T-helper 2 cell treated with Interferon-gamma antibody and Interleukin-4, amounts not matched to agents 100 ng/mL and 5 ng/mL, for 36 hours (primary cell): ENCODE results near the gene CTPS2. TPM values are rescaled to one million over a fixed set of nuclear protein-coding genes. Genes with fewer than 3 reads are reported as not detected.
"Not testable (repeated sequence)": the region's sequence is repeated elsewhere in the genome, so short reads cannot be mapped to it uniquely, and the experiment has no call there.

Experiments used
- intact Hi-C: fragments of 100-400 bp; cut with micrococcal nuclease; formaldehyde crosslinking; loops from one replicate; pipeline ENCODE4 v1.15.1; 2023
- total RNA-seq: library from RNA; stranded (reverse); gene quantifications from 2 replicates; pipeline ENCODE4 v1.2.3, GENCODE V29; 2022

The CTPS2 gene
- total RNA-seq, 1 donor from 2014 or later = 5.0 TPM

DNA sequence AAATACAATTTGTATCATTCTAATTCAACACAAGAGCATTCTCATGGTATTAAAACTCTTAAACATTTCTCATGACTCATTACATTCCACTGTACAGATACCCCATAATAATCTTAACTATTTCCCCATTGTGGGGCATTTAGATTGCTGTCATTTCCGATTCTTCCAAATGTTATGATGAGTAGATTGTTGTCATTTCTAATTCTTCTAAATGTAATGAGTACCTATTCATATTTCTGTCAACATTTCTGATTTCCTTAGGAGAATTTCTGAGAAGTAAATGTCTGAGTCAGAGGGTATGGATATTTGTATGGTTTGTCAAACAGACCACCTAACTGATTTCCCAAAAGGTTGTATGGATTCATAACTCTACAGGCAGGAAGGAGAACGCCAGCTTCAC, 54.2 kb downstream of the CTPS2 start:
- intact Hi-C loops = no loop called here

- intact Hi-C loops = no loop called here
Measured at GRCh38 chrX:16654093-16654492, 58.4 kb downstream of the CTPS2 start.

DNA sequence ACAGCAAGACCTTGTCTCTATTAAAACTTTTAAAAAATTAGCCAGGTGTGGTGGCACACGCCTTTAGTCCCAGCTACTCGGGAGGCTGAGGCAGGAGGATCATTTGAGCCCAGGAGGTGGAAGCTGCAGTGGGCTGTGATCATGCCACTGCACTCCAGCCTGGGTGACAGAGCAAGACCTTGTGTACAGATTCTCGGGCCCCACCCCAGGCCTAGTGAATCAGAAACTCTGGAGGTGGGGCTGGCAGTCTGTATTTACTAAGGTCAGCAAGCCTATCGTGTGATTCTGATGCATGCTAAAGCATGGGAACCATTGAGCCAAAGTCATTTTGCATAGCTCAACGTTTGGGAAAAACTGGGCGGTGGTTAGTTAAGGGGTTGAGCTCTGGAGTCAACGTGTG, 59.0 kb downstream of the CTPS2 start:
- intact Hi-C loops = no loop called here

DNA sequence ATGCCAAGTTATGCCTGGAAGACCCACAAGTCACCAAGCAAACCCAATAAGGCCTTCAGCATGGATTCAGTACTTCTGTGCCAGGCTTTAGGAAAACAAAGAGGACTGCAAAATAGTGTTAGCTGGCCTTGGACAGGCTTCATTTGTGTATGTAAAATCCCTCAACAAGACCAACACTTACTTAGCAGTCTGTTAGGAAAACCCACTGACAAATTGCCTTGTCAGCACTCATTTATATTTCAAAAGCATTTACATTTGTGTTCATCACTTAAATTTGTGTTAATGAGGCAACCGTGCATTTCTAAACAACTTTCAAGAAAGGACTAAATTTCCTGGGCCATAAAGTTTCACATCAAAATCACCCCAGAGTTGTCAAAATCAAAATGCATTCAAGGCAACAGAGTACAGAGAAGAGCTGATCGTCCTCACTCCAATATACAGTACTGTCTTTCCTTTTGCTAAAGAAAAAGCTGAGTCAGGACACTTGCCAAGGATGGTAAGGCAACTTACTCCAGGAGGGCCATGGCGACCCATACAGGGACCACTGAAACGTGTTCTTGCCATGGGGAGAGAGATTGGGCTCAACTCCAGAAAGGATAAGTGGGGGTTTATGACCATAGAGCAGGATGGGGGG, 61.0 kb downstream of the CTPS2 start:
- intact Hi-C loops = no loop called here

- intact Hi-C loops = no loop called here
Measured at GRCh38 chrX:16649858-16650257, 62.6 kb downstream of the CTPS2 start, which contains the start of gene S100G. Gene S100G, plus strand, starts transcription at chrX:16650158. Its CDS starts 849 bp downstream, at chrX:16651007.

- intact Hi-C loops = no loop called here
Measured at GRCh38 chrX:16646366-16647138, 65.9 kb downstream of the CTPS2 start.

GRCh38 chrX:16643176-16643575, 69.3 kb downstream of the CTPS2 start:
- intact Hi-C loops = no loop called here

DNA sequence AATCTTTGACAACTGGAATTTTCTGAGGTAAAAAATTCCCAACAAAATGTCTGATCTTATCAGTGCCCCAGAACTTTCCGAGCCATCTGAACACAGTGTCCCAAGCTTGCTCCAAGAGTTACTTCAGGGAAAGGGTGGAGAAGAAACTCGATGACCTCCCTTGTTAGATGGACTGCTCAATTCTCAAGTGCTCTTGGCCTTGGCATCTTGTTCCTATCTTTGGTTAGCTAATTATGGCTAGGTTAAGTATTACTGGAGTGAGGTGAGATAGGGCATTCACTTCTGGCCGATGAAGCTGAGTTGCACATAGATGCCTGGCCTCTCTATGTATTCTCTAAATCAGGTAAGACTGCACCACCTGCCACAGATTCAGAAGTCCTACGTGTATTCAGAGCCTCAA, 71.6 kb downstream of the CTPS2 start:
- intact Hi-C loops = no loop called here

DNA sequence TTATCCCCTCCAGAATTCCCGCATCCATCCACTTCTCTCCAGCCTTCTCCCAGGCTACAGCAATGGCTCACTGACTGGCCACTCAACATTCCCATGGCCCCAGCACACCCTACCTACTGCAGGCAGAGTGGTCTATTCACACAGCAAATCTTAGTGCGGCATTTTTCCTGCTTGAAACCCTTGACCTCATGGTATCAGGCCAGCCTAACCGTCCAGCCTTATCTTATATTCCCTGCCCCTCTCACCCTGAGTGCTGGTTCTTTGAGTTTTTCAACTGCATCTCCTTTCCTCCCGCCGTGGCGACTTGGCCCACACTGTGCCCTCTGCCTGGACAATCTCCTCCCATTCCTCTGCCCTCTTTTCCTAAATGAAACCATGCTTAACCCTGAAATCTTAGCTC, 72.5 kb downstream of the CTPS2 start:
- intact Hi-C loops = no loop called here

- intact Hi-C loops = no loop called here
Measured at GRCh38 chrX:16638533-16638932, 73.9 kb downstream of the CTPS2 start.

GRCh38 chrX:16635596-16635995, 76.9 kb downstream of the CTPS2 start:
- intact Hi-C loops = no loop called here

DNA sequence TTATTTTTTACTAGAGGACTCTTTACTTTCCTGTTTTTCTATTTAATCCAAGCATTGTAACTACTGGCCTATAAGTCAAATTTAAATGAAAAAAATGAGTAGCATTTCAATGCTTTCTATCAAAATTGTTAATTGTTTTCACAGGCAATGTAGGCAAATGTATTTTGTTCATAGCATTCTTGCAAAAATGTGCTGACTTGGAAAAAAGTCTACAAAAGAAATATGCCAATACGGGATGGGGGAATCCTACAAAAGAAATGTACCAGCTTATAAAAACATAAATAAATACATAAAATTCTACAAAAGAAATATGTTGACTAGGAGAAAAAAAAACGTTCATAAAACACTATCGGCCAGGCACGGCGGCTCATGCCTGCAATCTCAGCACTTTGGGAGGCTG, 77.4 kb downstream of the CTPS2 start:
- intact Hi-C loops = no loop called here

DNA sequence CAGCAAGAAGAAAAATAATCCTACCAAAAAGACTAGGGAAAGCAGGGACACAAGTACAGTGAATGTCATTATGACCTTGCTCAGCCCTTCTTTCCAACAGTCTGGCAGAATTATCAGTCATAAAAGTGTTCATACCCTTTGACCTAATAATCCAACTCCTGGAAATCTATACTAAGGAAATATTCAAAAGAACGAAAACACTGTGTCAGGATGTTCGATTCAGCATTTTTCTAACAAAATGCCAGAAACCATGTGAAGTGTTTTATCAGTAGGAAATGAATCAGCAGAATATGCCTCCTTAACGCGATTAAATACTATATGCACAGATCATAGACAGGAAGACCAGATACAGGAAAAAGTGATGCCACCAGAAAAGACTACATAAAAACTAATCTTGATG, 78.7 kb downstream of the CTPS2 start:
- intact Hi-C loops = no loop called here

DNA sequence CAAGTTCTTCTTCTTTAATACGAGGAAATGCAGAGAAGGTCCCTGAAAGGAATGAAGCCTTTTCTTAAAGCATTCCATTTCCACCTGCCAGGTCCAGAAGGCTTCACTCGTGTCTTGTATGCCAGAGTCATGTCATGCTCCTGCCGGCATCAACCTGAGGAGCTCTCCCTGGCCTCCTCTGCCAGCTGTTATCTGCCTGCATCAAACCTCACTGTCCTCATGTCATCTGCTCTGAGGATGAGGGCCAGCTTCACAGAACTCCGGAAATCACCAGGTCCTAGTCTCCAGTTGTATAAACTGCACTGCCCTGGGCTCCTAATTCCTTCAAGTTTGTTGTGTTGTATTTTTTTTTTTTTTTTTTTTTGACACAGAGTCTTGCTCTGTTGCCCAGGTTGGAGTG, 82.6 kb downstream of the CTPS2 start:
- intact Hi-C loops = no loop called here

GRCh38 chrX:16628946-16629595, 83.4 kb downstream of the CTPS2 start:
- intact Hi-C loops = no loop called here

DNA sequence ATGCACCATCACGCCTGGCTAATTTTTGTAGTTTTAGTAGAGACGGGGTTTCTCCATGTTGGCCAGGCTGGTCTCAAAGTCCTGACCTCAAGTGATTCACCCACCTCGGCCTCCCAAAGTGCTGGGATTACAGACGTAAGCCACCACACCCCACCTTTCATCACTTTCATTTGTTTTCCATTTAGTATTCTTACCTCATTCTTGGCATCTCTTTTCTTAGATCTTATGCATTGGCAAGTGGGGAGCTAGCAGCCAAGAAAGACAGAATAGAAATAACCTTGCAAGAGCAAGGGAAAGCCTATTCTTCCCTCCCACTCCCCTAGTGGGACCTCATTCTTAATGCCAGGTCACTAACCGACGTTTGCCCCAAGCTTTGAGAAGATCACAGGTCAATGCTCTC, 84.0 kb downstream of the CTPS2 start:
- intact Hi-C loops = not testable (repeated sequence)

GRCh38 chrX:16619024-16619423, 93.4 kb downstream of the CTPS2 start:
- intact Hi-C loops = no loop called here

GRCh38 chrX:16618422-16618821, 94.0 kb downstream of the CTPS2 start:
- intact Hi-C loops = no loop called here

DNA sequence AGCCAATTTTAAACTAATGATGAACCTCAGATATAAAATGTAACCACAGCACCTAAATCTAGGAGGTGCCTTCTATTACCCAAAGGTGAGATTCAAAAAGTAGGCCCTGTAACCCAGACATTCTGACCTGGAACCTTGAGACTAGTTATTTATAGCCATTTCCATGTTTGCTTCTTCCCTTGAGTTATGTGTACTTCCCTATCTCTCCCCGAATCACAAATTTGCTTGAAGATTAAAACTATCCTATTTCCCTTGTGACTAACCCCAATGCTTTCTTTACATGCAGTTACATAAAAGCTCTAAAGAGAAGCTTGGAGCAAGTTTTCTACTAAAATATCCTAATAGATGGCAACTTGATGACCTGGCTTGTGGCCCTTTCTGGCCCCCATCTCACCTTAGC, 95.1 kb downstream of the CTPS2 start:
- intact Hi-C loops = no loop called here

DNA sequence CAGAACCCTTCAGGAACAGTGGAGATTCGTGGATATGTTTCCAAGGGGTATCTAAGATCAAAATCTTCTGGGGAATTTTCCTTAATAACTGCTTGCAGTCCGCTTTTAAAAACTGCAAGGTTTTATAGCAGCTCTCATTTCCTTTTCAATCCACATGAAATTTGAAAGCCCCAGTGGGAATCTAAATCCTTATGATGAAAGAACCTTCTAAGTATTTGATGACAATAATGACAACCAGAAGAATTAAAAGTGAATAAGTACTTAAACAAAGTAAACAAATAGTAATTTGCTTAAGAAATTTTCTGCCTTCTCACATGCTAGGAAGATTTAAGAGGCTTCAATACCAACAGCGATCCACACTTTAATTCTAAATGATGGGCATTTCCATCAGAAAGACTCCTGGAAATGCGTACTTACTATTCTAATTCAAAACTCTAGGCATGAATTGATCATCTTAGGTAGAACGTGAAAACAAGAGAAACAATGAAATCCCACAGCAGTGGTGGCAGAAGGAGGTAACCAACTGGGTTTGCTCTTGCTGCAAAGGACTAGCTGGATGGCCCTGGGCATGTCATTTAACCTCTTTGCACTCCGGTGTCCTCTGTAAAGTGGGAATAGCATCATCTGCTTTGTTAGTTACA, 100.1 kb downstream of the CTPS2 start:
- intact Hi-C loops = no loop called here

- intact Hi-C loops = not testable (repeated sequence)
Measured at GRCh38 chrX:16610654-16611053, 101.8 kb downstream of the CTPS2 start.

GRCh38 chrX:16610121-16610621, 102.3 kb downstream of the CTPS2 start:
- intact Hi-C loops = no loop called here
